D721Med (cell line): ENCODE data around the gene SGSM1.

Experiments used
- DNase-seq: peaks from one replicate; pipeline ENCODE4 v3.0.0; 2011; ENCODE audit warnings: low spot score; ENCODE audit not compliant: insufficient read length
- FAIRE-seq: peaks from 2 replicates; lab custom pipeline; 2011; peaks lifted over from hg19 to GRCh38; lab: Jason Lieb, UNC
- CTCF ChIP-seq: IDR thresholded peaks from 2 replicates; pipeline ENCODE4 v1.5.1; 2012; ENCODE audit warnings: mild to moderate bottlenecking, control low read depth; ENCODE audit not compliant: insufficient read depth; ENCODE audit errors: missing control alignments

Gene SGSM1

DNA sequence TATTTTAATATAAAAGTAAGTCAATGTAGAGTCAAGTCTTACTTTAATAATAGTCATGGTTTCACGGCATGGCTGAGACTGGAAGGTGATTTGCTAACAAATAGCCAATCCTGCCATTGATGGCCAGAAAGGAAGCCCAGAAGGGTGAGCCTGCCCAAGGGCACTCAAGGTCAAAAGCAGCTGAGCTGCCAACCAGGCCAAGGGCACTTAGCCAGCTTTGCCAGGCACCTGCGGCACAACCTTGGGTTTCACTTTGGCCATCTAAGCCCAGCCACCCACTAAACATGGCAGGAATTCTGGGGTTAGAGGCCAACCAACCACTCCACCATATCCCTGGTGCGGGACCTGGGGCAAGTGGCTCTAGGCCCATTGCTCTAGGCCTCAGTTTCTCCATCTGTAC lies 136.3 kb downstream of the SGSM1 start:
- FAIRE-seq (no peak), DNase-seq (no peak)
- TF ChIP-seq CTCF: no peak

DNA sequence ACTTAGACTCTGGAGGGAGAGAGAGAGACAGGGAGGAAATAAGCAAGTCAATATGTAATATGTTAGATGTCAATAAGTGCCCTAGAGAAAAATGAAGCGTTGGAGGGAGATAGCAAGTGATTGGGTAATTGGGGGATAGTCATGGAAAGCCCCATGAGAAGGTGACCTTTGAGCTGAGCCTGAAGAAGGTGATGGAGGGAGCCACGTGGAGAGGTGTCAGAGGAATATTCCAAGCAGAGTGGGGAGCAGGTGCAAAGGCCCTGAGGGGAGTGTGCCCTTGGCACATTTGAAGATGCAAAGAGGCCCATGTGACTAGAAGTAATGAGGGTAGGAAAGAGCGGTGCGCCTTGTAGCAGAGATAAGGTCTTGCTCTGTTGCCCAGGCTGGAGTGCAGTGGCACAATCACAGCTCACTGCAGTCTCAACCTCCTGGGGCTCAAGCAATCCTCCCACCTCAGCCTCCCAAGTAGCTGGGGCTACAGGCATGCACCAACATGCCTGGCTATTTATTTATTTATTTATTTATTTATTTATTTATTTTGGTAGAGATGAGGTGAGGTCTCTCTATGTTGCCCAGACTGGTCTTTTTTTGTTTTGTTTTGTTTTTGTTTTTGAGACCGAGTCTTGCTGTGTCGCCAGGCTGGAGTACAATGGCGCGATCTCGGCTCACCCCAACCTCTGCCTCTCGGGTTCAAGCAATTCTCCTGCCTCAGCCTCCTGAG lies 138.4 kb downstream of the SGSM1 start:
- no peak for FAIRE-seq
- no peak for TF ChIP-seq CTCF
- DNase-seq: no peak

GRCh38 chr22:24945430-24945829 lies 139.4 kb downstream of the SGSM1 start:
- DNase-seq (no peak), FAIRE-seq (no peak)
- TF ChIP-seq CTCF: no peak

- FAIRE-seq: no peak
Observed at GRCh38 chr22:24947383-24947782, 141.4 kb downstream of the SGSM1 start.

GRCh38 chr22:24947881-24948280 lies 141.9 kb downstream of the SGSM1 start:
- no peak for DNase-seq
- no peak for FAIRE-seq
- no peak for TF ChIP-seq CTCF

More at GRCh38 chr22:24947383-24947782, 141.4 kb downstream of the SGSM1 start:
- no peak for TF ChIP-seq CTCF
- DNase-seq: no peak

- DNase-seq (no peak), FAIRE-seq (no peak)
- TF ChIP-seq CTCF: no peak
Observed at GRCh38 chr22:24948356-24949202, 142.6 kb downstream of the SGSM1 start.
